Measurements from ENCODE around the gene IL1R1.

DNA sequence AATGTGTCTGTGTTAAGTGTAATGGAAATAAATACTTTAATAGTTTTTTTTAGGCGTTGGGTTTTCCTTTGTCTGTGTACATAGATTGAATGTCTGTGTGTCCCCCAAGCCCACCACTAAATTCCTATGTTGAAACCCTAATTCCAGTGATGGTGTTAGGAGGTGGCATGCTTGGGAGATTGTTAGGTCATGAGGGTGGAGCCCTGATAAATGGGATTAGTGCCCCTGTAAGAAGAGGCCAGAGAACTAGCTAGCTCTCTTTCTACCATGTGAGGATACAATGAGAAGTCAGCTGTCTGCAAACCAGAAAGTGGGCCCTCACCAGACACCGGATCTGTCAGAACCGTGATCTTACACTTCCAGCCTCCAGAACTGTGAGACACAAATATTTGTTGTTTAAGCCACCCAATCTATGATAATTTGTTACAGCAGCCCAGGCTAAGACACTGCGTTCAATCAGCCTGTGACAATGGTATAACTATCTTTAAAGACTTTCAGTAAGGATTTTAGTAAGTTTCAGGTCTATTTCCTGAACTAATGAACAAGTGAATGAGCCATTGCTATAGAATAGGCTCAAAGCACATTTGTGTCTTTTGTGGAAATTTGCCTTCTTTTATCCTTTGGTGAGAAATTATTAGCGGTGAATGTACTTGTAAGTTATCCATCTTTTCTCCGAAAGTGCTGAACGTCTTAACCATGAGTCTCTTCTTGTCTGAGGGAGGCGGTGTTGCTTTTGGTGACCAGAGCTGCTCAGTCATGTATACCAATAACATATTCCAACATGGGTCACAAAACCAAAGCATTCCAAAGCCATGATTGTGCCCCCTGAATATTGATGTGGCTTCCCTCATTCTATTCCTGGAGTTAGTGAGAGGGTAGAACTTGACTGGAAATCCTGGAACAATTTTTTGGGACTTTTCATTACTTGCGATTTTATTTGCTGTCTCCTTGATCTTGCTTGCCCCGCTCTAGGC is 29.6 kb upstream of the IL1R1 start:
- TF ChIP-seq, protein P1, sequence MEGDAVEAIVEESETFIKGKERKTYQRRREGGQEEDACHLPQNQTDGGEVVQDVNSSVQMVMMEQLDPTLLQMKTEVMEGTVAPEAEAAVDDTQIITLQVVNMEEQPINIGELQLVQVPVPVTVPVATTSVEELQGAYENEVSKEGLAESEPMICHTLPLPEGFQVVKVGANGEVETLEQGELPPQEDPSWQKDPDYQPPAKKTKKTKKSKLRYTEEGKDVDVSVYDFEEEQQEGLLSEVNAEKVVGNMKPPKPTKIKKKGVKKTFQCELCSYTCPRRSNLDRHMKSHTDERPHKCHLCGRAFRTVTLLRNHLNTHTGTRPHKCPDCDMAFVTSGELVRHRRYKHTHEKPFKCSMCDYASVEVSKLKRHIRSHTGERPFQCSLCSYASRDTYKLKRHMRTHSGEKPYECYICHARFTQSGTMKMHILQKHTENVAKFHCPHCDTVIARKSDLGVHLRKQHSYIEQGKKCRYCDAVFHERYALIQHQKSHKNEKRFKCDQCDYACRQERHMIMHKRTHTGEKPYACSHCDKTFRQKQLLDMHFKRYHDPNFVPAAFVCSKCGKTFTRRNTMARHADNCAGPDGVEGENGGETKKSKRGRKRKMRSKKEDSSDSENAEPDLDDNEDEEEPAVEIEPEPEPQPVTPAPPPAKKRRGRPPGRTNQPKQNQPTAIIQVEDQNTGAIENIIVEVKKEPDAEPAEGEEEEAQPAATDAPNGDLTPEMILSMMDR (IDR thresholded peaks at IDR 0.05), result no peak
- no peak for TF ChIP-seq POLR2AphosphoS5 (IDR thresholded peaks at IDR 0.05)
- no peak for TF ChIP-seq POLR2A (IDR thresholded peaks at IDR 0.05)

Data from prostate gland (tissue), 2 donors.